GM18909 (cell line): ENCODE results near the gene SNX13.

Experiments used
- ATAC-seq: cut with Tn5 transposase; IDR thresholded peaks from one replicate; pipeline ENCODE4 v1.9.1; 2021; ENCODE audit warnings: mild to moderate bottlenecking; ENCODE audit not compliant: unreplicated experiment, poor library complexity

Gene SNX13

DNA sequence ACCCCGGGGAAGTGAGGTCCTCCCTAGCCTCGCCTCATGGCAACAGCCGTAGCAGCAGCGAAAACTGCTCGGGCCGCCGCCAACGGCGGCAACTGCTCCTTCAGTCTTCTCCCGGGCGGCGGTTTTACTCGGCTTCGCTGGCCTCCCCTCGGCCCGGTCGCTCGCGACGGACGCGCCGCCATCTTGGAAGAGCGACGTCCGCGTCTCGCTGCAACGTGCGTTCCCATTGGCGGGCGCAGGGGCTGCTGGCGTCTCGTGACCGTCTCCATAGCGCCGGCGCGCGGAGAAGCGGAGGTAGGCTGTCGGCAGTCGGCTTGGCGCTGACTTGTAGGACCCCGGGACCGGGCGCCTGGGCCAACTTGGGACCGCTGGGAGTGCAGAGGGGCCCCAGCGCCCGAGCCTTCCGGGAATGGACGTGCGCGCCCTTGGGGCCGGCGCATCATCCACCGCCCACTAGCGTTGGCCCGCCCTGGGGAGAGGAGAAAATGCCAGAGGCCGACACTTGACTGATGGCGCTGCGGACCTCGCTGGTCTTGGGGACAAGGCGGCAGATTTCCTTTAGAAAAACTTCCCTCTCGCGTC lies at the start of gene SNX13:
TSS of gene SNX13 (minus strand) at position 193 of the 582 bp plus-strand sequence. CDS start 199 bp downstream, outside the sequence.
- ATAC-seq, result peak; percentile 94

- no peak for ATAC-seq
Observed at GRCh38 chr7:17989546-17989945, 49.3 kb upstream of the SNX13 start.

DNA sequence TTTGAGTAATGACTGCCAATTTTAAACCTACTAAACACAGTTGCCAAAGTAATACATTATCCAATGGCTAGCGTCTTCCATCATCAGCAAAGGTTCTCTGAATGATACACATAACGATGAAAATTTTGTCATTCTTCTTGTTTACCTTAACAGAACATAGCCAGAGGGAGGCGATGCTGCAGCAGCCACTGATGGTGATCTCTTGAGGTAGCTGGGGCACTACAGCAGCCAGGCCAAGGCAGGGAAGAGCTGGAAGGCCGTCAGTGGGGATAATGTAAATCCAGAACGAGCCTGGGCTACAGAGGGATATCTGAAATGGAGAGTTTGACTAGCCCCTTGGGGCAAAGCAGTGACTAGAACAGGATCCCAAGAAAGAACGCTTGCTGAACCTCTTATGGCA lies 48.6 kb upstream of the SNX13 start:
- no peak for ATAC-seq

GRCh38 chr7:17988141-17988540 lies 47.8 kb upstream of the SNX13 start:
- ATAC-seq, result no peak

DNA sequence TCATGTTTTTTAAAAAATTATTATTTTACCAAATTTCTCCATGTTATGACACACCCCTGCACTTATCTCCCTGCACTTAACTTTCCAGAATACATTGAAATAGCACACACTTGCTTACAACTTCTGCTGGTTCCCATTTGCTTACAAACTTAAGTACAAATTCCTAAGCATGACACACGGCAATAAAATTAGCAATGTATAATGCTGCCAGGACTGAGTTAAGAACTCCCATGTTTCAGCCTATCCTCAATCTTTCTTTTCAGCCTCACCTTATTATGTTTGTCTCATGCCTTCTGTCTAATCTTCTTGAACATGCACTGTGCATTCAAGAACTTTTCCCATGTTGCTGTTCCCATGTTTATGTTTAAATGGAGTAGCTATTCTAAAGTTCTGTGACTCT lies 46.6 kb upstream of the SNX13 start:
- ATAC-seq, result no peak

GRCh38 chr7:17985473-17986239 lies 45.4 kb upstream of the SNX13 start:
- ATAC-seq, result no peak

DNA sequence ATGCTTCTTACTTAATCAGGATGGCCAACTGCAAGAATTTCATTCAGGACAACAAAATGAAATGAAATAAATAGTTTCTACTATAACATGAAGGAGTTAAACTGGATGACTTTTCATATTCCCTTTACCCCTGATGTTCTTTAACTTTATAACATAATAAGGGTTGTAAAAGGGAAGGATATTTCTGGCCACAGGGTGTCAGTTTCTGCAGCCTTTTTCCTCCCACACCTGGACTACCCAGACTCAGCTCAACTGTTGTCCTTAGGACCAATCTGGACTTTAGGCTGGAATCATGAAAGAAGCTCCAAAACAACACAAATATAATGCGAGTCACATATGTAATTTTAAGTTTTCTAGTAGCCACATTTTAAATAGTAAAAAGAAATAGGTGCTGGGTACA lies 44.0 kb upstream of the SNX13 start:
- no peak for ATAC-seq

DNA sequence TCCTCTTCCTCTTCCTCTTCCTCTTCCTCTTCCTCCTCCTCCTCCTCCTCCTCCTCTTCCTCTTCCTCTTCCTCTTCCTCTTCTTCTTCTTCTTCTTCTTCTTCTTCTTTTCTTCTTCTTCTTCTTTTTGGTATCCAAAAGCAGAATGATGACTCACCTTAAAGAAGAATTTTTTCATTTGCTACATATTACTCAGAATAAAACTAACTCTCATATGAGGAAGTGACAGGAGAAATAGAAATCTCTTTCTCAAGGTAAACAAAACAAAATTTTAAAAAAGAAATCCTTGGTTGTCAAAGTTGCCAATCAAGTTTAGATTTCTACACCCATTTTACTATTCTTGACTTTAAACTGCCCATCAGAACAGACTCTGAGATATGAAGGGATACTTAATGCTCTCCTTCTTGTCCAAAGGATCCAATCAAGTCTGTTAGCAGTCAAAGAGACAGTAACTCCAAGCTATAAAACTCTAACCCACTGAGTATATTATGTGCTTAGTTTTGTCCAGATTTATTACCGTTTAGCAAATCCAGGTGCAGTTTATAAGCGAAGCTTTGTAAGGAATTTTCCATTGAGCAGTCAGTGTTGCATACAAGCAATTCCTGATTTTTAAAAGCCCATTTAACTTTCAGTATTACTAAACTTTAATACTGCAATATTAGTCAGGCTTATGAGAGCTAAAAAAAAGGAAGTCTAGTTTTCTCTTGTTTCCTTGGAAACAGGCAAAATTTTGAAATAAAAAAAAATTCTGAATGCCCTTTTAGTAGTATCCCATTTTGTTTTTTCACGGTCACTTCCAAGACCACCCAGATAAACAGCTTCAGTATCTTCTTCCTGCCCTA lies 43.1 kb upstream of the SNX13 start:
- ATAC-seq, result no peak

- ATAC-seq, result no peak
Observed at GRCh38 chr7:17976952-17977351, 36.7 kb upstream of the SNX13 start.

- no peak for ATAC-seq
Observed at GRCh38 chr7:17971411-17971810, 31.1 kb upstream of the SNX13 start.

DNA sequence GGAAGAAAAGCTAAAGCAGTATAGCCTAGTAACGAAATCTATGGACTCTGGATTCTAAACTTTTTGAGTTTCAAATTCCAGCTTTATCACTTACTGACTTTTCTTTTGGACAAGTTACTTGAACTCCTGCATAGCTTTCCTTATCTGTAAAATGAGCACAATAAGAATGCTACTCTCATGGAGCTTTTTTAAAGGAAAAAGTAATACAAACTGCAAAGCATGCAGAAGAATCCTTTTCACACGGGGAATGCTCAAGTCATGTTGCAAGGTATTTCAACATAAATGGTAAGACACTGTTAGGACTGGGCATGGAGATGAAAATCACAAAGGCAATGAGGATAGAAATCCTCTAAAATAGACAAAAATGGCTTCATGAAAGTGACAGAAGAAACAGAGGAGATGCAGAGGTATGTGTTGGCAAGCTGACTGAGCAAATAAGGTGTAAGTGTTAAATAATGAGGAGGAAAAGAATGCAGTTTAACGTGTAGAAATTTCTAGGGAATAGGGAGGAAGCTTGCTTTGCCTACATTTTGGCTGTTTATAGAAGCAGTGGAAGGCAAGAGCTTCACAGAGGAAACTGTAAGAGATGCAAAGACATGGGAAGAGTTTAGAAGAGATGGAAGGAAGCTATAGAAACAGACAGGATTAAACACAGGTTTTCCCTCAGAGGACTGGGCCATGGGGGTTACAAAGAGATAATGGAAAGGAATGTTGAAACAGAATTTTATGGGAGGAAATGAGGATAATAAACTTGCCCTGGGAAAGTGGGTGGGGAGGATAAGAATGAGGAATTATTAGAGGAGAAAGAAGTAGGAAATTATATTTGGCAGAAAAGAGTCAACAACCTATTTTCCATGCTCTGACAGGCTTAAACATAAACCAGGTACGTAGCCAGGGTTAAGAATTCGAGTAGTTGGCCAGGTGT lies 28.8 kb upstream of the SNX13 start:
- no peak for ATAC-seq

GRCh38 chr7:17966706-17967105 lies 26.4 kb upstream of the SNX13 start:
- no peak for ATAC-seq

GRCh38 chr7:17965603-17966002 lies 25.3 kb upstream of the SNX13 start:
- no peak for ATAC-seq

DNA sequence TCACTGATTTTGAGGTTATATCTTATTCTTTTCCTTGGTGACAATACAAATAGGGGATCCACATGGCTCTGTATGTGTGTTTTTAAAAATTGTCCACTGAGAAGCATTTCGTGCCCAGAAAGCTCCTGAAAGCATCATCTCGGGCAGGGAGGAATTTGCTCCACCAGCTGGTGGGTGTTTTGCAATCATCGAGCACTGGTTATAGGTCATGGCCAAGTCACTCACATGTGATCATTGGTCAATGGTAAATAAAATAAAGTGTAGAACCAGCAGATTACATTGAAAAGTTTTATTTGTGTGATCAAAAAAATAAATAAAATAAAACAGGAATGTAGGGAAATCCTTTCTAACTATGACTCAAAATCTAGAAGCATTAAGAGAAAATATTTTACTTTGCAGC lies 23.0 kb upstream of the SNX13 start:
- ATAC-seq, result no peak

- ATAC-seq, result no peak
Observed at GRCh38 chr7:17962652-17963051, 22.4 kb upstream of the SNX13 start.

- no peak for ATAC-seq
Observed at GRCh38 chr7:17957871-17958270, 17.6 kb upstream of the SNX13 start.

DNA sequence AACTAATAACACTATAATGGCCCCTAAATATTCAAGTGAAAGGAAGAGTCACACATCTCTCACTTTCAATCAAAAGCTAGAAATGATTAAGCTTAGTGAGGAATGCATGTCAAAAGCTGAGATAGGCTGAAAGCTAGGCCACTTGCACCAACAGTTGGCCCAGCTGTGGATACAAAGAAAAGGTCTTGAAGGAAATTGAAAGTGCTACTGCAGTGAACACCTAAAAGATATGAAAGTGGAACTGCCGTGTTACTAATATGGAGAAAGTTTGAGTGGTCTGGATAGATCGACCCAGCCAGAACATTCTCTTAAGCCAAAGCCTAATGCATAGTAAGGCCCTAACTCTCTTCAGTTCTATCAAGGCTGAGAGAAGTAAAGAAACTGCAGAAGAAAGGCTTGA lies 12.1 kb upstream of the SNX13 start:
- ATAC-seq, result peak; percentile 100

- ATAC-seq, result no peak
Observed at GRCh38 chr7:17951742-17952254, 11.5 kb upstream of the SNX13 start.

DNA sequence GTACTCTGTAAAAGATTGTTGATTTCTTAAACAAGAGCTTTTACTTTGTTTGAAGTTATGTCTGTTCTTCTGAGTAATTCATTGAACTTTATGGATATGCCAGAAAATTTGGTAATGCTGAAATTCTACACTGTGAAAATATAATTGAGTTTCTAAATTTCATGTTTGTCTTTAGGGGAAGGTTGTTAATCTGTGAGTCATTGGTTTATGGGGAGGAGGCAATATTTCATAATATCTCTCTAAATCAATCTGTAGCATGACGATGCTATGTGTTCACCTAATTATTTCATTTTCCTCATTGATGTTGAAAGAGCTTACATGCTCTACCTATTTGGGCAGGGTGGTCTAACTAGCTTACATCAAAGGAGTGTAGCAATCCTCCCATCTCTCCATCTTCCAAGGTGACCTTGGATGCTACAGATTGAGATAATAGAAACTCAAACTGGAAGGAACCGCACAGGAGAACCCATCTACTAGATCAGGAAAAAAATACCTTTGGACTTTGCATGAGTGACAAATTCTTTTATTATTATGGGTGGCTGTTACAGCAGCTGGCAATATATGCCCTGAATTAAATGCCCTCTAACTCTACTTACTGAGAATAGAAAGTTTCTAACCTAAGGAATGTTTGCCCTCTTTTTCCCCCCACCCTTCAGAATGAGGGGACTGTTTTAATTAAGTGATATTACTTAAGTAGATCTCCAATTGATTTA lies 8.4 kb upstream of the SNX13 start:
- ATAC-seq, result no peak
